NOMO-1 treated with DMSO at 0.1 percent for 48 hours (cell line): ENCODE results near the gene MMP24.
"Not testable (repeated sequence)": the region's sequence is repeated elsewhere in the genome, so short reads cannot be mapped to it uniquely, and the experiment has no call there.

Experiments used
- DNase-seq: peaks from one replicate; lab custom pipeline; 2025; ENCODE audit not compliant: unreplicated experiment; lab: John Stamatoyannopoulos, UW

The MMP24 gene

GRCh38 chr20:35254448-35254999 is 28.0 kb downstream of the MMP24 start:
- DNase-seq = no peak

GRCh38 chr20:35257175-35257909 is 30.9 kb downstream of the MMP24 start:
- no peak for DNase-seq

- no peak for DNase-seq
Measured at GRCh38 chr20:35260426-35260825, 33.9 kb downstream of the MMP24 start.

GRCh38 chr20:35262321-35262720 is 35.8 kb downstream of the MMP24 start:
- not testable (repeated sequence) for DNase-seq

- not testable (repeated sequence) for DNase-seq
Measured at GRCh38 chr20:35262731-35263531, 36.4 kb downstream of the MMP24 start.

GRCh38 chr20:35263532-35264341 is 37.2 kb downstream of the MMP24 start:
- DNase-seq = no peak

- DNase-seq = no peak
Measured at GRCh38 chr20:35264755-35265154, 38.3 kb downstream of the MMP24 start.

GRCh38 chr20:35267092-35267491 is 40.6 kb downstream of the MMP24 start:
- no peak for DNase-seq

- DNase-seq = peak; percentile 4
Measured at GRCh38 chr20:35269055-35269781, 42.7 kb downstream of the MMP24 start.

- no peak for DNase-seq
Measured at GRCh38 chr20:35270021-35270902, 43.8 kb downstream of the MMP24 start.

GRCh38 chr20:35271073-35271882 is 44.8 kb downstream of the MMP24 start:
- no peak for DNase-seq

GRCh38 chr20:35271904-35272303 is 45.4 kb downstream of the MMP24 start:
- no peak for DNase-seq

- DNase-seq = no peak
Measured at GRCh38 chr20:35273449-35274171, 47.1 kb downstream of the MMP24 start.

GRCh38 chr20:35274172-35275092 is 47.9 kb downstream of the MMP24 start:
- DNase-seq = no peak

GRCh38 chr20:35275741-35276251 is 49.3 kb downstream of the MMP24 start:
- DNase-seq = no peak

GRCh38 chr20:35276408-35276807 is 49.9 kb downstream of the MMP24 start:
- no peak for DNase-seq

- DNase-seq = no peak
Measured at GRCh38 chr20:35277127-35277526, 50.6 kb downstream of the MMP24 start.
